Parathyroid adenoma (tissue), 2 donors: ENCODE measurements around the gene TCF7L2.

Experiments
- H2AFZ ChIP-seq: fragments of 300-600 bp; sonication (generic); one replicate; pipeline ENCODE4 v1.7.0; 2017; ENCODE audit warnings: antibody characterized with exemption, mild to moderate bottlenecking
- H3K27ac ChIP-seq: fragments of 300-600 bp; sonication (generic); one replicate; pipeline ENCODE4 v1.7.0; 2017
- H3K27me3 ChIP-seq: fragments of 300-600 bp; sonication (generic); one replicate; pipeline ENCODE4 v1.7.0; 2017; ENCODE audit warnings: low read length; ENCODE audit not compliant: control insufficient read depth, insufficient read depth
- H3K36me3 ChIP-seq: fragments of 300-600 bp; sonication (generic); one replicate; pipeline ENCODE4 v1.7.0; 2017; ENCODE audit warnings: low read length; ENCODE audit not compliant: control insufficient read depth, insufficient read depth
- H3K4me1 ChIP-seq: fragments of 300-600 bp; sonication (generic); one replicate; pipeline ENCODE4 v1.7.0; 2017; ENCODE audit warnings: control low read depth
- H3K4me2 ChIP-seq: fragments of 300-600 bp; sonication (generic); one replicate; pipeline ENCODE4 v1.7.0; 2017; ENCODE audit warnings: low read length
- H3K4me3 ChIP-seq: fragments of 300-600 bp; sonication (generic); one replicate; pipeline ENCODE4 v1.7.0; 2017; ENCODE audit warnings: low read depth, low read length
- H3K79me2 ChIP-seq: fragments of 300-600 bp; sonication (generic); one replicate; pipeline ENCODE4 v1.7.0; 2017; ENCODE audit warnings: control low read depth
- H3K9ac ChIP-seq: fragments of 300-600 bp; sonication (generic); one replicate; pipeline ENCODE4 v1.7.0; 2017; ENCODE audit warnings: mild to moderate bottlenecking
- H3K9me3 ChIP-seq: fragments of 300-600 bp; sonication (generic); one replicate; pipeline ENCODE4 v1.7.0; 2017; ENCODE audit warnings: low read length; ENCODE audit not compliant: control insufficient read depth
- CTCF ChIP-seq: fragments of 300-600 bp; sonication (generic); IDR thresholded peaks from one replicate; pipeline ENCODE4 v1.7.0; 2017; ENCODE audit warnings: antibody characterized with exemption, mild to moderate bottlenecking
- donor health status: primary hyperparathyroidism.

The TCF7L2 gene

GRCh38 chr10:112967200-112967599 is 17.2 kb downstream of the TCF7L2 start:
- H2AFZ ChIP-seq = no peak overlapping the region
- no peaks in the 10 kb centered on the region for H3K27me3 ChIP-seq
- H3K27ac ChIP-seq = no peak overlapping the region
- H3K79me2 ChIP-seq = peaks cover 28% of the 10 kb centered on the region
- no peaks in the 10 kb centered on the region for H3K9me3 ChIP-seq
- no peak for TF ChIP-seq CTCF
- H3K36me3 ChIP-seq = no peaks in the 10 kb centered on the region
- H3K9ac ChIP-seq = no peak overlapping the region
- H3K4me3 ChIP-seq = no peak overlapping the region
- no peak overlapping the region for H3K4me2 ChIP-seq
- H3K4me1 ChIP-seq = peaks cover 6% of the 10 kb centered on the region

- no peak overlapping the region for H3K27ac ChIP-seq
- H3K4me1 ChIP-seq = peaks cover 6% of the 10 kb centered on the region
- H3K9me3 ChIP-seq = no peaks in the 10 kb centered on the region
- H3K36me3 ChIP-seq = no peaks in the 10 kb centered on the region
- no peak overlapping the region for H3K9ac ChIP-seq
- no peak for TF ChIP-seq CTCF
- H3K27me3 ChIP-seq = no peaks in the 10 kb centered on the region
- H3K79me2 ChIP-seq = peaks cover 42% of the 10 kb centered on the region
- no peak overlapping the region for H3K4me2 ChIP-seq
- H3K4me3 ChIP-seq = no peak overlapping the region
- H2AFZ ChIP-seq = no peak overlapping the region
Measured at GRCh38 chr10:112969131-112969530, 19.1 kb downstream of the TCF7L2 start.

GRCh38 chr10:112969542-112969941 is 19.5 kb downstream of the TCF7L2 start:
- Histone ChIP-seq H3K9me3 (no peaks in the 10 kb centered on the region), H3K4me3 (no peak overlapping the region), H3K9ac (no peak overlapping the region), H3K36me3 (no peaks in the 10 kb centered on the region), H3K4me1 (peaks cover 6% of the 10 kb centered on the region), H3K79me2 (peaks cover 46% of the 10 kb centered on the region), H2AFZ (no peak overlapping the region), H3K27ac (no peak overlapping the region), H3K27me3 (no peaks in the 10 kb centered on the region), H3K4me2 (no peak overlapping the region)
- TF ChIP-seq CTCF = no peak

GRCh38 chr10:112970021-112970420 is 20.0 kb downstream of the TCF7L2 start:
- Histone ChIP-seq H3K79me2 (peaks cover 46% of the 10 kb centered on the region), H2AFZ (no peak overlapping the region), H3K27me3 (no peaks in the 10 kb centered on the region), H3K36me3 (no peaks in the 10 kb centered on the region), H3K4me3 (no peak overlapping the region), H3K9ac (no peak overlapping the region), H3K27ac (no peak overlapping the region), H3K4me2 (no peak overlapping the region), H3K9me3 (no peaks in the 10 kb centered on the region), H3K4me1 (peaks cover 6% of the 10 kb centered on the region)
- no peak for TF ChIP-seq CTCF

- peaks cover 51% of the 10 kb centered on the region for H3K79me2 ChIP-seq
- H3K36me3 ChIP-seq = no peaks in the 10 kb centered on the region
- H2AFZ ChIP-seq = no peak overlapping the region
- H3K4me3 ChIP-seq = no peak overlapping the region
- H3K9me3 ChIP-seq = no peaks in the 10 kb centered on the region
- H3K27ac ChIP-seq = no peak overlapping the region
- peaks cover 4% of the 10 kb centered on the region for H3K4me1 ChIP-seq
- no peak overlapping the region for H3K9ac ChIP-seq
- H3K27me3 ChIP-seq = no peaks in the 10 kb centered on the region
- no peak for TF ChIP-seq CTCF
- H3K4me2 ChIP-seq = no peak overlapping the region
Measured at GRCh38 chr10:112972606-112973005, 22.6 kb downstream of the TCF7L2 start.
